Measurements from ENCODE around the gene MBNL2. TPM values are rescaled to one million over a fixed set of nuclear protein-coding genes. Genes with fewer than 3 reads are reported as not detected.

Gene MBNL2
- total and polyA plus RNA-seq, 2 of the 13 experiments (the other 11 are each of a cell fraction or from before 2014, with no cell fraction given), result 30.8 to 59.0 TPM

GRCh38 chr13:97432917-97433726 is 211.0 kb downstream of the MBNL2 start (continued):
- TF ChIP-seq NAIF1 (CRISPR knock-in tag; IDR thresholded peaks at IDR 0.05; ENCODE audit: borderline replicate concordance) (0 out of 2 replicates have a peak, but pooled peaks have one; percentile 76), HINFP (CRISPR knock-in tag; IDR thresholded peaks at IDR 0.05; ENCODE audit: low read depth) (no peak), ZNF646 (CRISPR knock-in tag; IDR thresholded peaks at IDR 0.05) (no peak), ZBTB7B (CRISPR knock-in tag; IDR thresholded peaks at IDR 0.05) (peak; percentile 64), PRDM4 (CRISPR knock-in tag; IDR thresholded peaks at IDR 0.05; ENCODE audit: borderline replicate concordance) (no peak), MNT (IDR thresholded peaks at IDR 0.05) (peak; percentile 85), JDP2 (CRISPR knock-in tag; IDR thresholded peaks at IDR 0.05; ENCODE audit: borderline replicate concordance) (no peak; the same call in 1 of the 2 replicates), ZNF781 (CRISPR knock-in tag; IDR thresholded peaks at IDR 0.05; ENCODE audit: borderline replicate concordance, not compliant biosample characterization) (no peak), ZNF746 (CRISPR knock-in tag; IDR thresholded peaks at IDR 0.05) (peak; percentile 30; the same call in 1 of the 2 replicates), SPEN (CRISPR knock-in tag; IDR thresholded peaks at IDR 0.05; ENCODE audit: low read depth) (peak; percentile 88; the same call in 1 of the 2 replicates), FOXJ3 (CRISPR knock-in tag; IDR thresholded peaks at IDR 0.05; ENCODE audit: borderline replicate concordance) (no peak), ZNF572 (CRISPR knock-in tag; IDR thresholded peaks at IDR 0.05) (0 out of 2 replicates have a peak, but pooled peaks have one; percentile 46)
